Thoracic aorta (tissue), 2 donors: Measurements from ENCODE around the gene ARHGAP10. TPM values are rescaled to one million over a fixed set of nuclear protein-coding genes. Genes with fewer than 3 reads are reported as not detected.

Experiments used
- ATAC-seq: fragments of 150-250 bp; one replicate; pipeline ENCODE4 v1.8.0; 2017; ENCODE audit warnings: low read depth; ENCODE audit not compliant: insufficient number of reproducible peaks, low FRiP score
- DNase-seq: peaks from one replicate; pipeline ENCODE4 v3.0.0-alpha.2; 2020; ENCODE audit warnings: low spot score
- H3K27ac ChIP-seq, 2 donors: fragments of 200-600 bp; sonication (generic); 1 replicate in 1 of 2; 2 replicates in 1 of 2; pipeline ENCODE4 v1.5.1; 2016; ENCODE audit warnings: mild to moderate bottlenecking in 2 of 2, moderate library complexity in 2 of 2
- H3K27me3 ChIP-seq: fragments of 200-600 bp; sonication (generic); replicated peaks from 2 replicates; pipeline ENCODE4 v1.6.0; 2016; ENCODE audit warnings: mild to moderate bottlenecking; ENCODE audit not compliant: insufficient read depth
- H3K36me3 ChIP-seq: fragments of 200-600 bp; sonication (generic); one replicate; pipeline ENCODE4 v1.5.1; 2016
- H3K4me1 ChIP-seq, 2 donors: fragments of 200-600 bp; sonication (generic); 1 replicate in 1 of 2; 2 replicates in 1 of 2; pipeline versions ENCODE4 v1.5.1 to v1.6.0; 2016; ENCODE audit warnings: low read depth in 2 of 2, mild to moderate bottlenecking in 1 of 2; ENCODE audit not compliant: control insufficient read depth in 1 of 2
- H3K4me3 ChIP-seq: fragments of 200-600 bp; sonication (generic); 2 replicates; pipeline ENCODE4 v1.5.1; 2016; ENCODE audit warnings: mild to moderate bottlenecking
- H3K9me3 ChIP-seq: fragments of 200-600 bp; sonication (generic); 2 replicates; pipeline ENCODE4 v1.5.1; 2016
- total RNA-seq, 2 donors: library from RNA; depleted of rRNA; stranded (reverse); fragments of >200 nt; gene quantifications; one replicate each; pipeline versions ENCODE4 v1.1.0 to v1.2.3, GENCODE V29; 2016
- TF ChIP-seq, protein P1 (sequence below): fragments of 200-600 bp; sonication (generic); IDR thresholded peaks from one replicate; pipeline ENCODE4 v1.5.1; 2019; ENCODE audit warnings: antibody characterized with exemption

The ARHGAP10 gene
- total RNA-seq, 2 donors from 2014 or later, result 195 to 211 TPM

DNA sequence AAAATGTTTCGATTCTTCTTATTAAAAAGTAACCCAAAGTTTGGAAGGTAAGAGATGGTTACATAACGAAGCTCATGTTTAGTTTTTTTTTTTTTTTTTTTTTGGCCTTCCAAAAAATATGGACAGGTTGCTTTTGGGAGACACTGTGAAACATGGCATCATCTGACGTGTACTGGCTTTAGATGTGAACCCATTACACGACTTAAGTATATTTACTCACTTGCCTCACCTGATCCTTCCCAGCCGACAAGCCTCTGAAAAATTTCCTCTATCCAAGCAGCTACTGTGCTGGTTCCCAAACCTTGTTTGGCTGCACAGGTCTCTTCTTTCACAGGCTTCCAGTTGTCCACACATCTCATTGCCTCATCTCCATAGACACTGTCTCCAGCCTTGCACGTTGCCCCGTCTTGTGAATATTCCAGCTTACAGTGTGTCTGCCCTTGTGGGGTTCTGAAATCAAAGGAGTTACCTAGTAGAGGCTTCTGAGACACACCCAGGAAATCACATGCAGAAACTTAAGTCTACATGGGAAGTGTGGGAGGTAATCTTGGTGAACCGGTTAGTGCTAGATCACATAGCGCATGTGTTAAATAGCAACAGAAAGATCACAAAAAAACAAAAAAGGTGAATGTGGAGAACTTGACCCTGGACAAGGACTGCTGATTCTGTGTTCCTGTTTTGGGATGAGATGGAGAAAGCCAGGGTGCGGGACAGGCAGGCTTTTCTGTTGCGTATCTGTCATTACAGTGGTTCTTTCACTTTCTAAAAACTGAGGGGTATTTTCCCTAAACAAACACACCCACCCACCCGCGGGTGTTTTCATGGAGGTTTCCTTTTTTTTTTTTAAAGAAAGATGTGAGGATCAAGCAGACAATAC lies 328.6 kb downstream of the ARHGAP10 start:
- Histone ChIP-seq H3K27me3 (no peaks in the 10 kb centered on the region), H3K4me1 (peaks cover 6 to 33% of the 10 kb centered on the region in 2 donors), H3K9me3 (no peaks in the 10 kb centered on the region), H3K27ac (no peak overlapping the region), H3K36me3 (peaks cover 17% of the 10 kb centered on the region), H3K4me3 (no peak overlapping the region)
- DNase-seq, result no peak
- no peak for ATAC-seq
- TF ChIP-seq, protein P1, sequence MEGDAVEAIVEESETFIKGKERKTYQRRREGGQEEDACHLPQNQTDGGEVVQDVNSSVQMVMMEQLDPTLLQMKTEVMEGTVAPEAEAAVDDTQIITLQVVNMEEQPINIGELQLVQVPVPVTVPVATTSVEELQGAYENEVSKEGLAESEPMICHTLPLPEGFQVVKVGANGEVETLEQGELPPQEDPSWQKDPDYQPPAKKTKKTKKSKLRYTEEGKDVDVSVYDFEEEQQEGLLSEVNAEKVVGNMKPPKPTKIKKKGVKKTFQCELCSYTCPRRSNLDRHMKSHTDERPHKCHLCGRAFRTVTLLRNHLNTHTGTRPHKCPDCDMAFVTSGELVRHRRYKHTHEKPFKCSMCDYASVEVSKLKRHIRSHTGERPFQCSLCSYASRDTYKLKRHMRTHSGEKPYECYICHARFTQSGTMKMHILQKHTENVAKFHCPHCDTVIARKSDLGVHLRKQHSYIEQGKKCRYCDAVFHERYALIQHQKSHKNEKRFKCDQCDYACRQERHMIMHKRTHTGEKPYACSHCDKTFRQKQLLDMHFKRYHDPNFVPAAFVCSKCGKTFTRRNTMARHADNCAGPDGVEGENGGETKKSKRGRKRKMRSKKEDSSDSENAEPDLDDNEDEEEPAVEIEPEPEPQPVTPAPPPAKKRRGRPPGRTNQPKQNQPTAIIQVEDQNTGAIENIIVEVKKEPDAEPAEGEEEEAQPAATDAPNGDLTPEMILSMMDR, result no peak

DNA sequence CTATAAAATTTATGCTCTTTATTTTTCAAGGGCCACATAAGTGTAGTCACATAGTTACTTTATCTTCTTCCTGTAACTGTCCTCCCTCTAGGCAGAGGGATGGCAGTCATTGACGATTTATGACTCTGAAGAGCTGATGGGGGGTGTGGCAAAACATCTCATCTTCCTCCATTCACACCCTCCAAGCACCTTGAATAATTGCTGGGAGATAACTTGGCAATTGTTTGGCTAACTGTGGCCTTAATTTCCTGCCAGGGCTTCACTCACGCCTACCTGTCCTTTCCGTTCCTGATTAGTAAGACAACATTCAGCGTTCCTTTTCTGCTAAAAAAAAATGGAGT lies 329.2 kb downstream of the ARHGAP10 start:
- H3K9me3 ChIP-seq, result no peaks in the 10 kb centered on the region
- TF ChIP-seq, protein P1, result no peak
- ATAC-seq (no peak), DNase-seq (no peak)
- H3K4me1 ChIP-seq, result peaks cover 6 to 33% of the 10 kb centered on the region in 2 donors
- H3K27me3 ChIP-seq, result no peaks in the 10 kb centered on the region
- peaks cover 20% of the 10 kb centered on the region for H3K36me3 ChIP-seq
- H3K27ac ChIP-seq, result no peak overlapping the region
- H3K4me3 ChIP-seq, result no peak overlapping the region

DNA sequence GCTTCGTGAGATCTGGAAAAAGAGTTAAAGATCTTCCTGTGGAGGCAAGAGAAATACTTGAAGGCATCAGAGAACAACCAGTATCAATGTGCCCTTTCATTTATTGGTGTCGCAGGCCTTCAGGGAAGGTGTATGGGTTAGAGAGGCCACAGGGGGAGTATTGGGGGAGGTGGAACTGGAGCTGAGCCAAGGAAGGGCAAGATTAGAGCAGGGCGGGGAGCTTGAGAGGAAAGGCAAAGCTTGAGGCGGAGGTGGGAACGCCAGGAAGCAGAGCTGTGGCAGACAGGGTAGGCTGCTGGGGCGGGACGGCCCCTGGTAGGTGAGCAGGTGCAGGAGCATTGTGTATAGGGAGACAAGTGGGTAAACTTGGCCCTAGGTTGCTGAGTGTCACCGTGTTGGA lies 329.9 kb downstream of the ARHGAP10 start:
- Histone ChIP-seq H3K36me3 (peaks cover 27% of the 10 kb centered on the region), H3K27ac (no peak overlapping the region), H3K9me3 (no peaks in the 10 kb centered on the region), H3K27me3 (no peaks in the 10 kb centered on the region), H3K4me3 (no peak overlapping the region), H3K4me1 (peaks cover 6 to 29% of the 10 kb centered on the region in 2 donors)
- ATAC-seq, result no peak
- TF ChIP-seq, protein P1, result no peak
- DNase-seq, result no peak

DNA sequence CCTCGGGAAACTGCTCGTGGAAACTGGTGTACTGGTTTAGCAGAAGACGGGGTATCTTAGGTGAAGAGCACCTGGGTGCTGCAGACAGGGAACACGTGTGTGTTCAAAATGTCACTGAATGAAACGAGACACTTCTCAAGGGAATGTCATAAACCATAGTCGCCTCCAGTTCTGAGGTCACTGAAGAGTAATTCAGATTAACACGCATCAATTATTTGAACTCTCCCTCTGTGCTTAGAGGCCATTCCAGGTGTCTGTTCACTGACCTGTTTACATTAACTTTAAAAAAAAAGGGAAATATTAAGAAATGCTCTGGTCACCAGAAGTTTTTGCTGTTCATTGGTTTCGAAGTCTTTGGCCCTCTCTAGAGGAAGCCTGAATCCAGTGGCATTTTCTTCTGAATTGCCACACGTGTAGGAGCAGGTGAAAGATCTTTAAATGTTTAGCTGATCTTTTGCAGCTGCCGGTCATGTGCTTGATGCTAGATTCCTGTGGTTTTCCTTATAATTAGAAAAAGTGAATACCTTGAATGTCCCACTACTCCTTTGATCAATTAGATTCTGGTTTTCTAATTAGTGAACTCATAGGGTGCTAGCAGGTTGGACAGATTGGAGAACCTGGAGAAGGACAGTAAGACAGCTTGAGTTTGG lies 330.5 kb downstream of the ARHGAP10 start:
- no peak overlapping the region for H3K27ac ChIP-seq
- no peaks in the 10 kb centered on the region for H3K27me3 ChIP-seq
- DNase-seq, result no peak
- H3K9me3 ChIP-seq, result no peaks in the 10 kb centered on the region
- ATAC-seq, result no peak
- H3K36me3 ChIP-seq, result peaks cover 33% of the 10 kb centered on the region
- TF ChIP-seq, protein P1, result no peak
- peaks cover 6 to 25% of the 10 kb centered on the region in 2 donors for H3K4me1 ChIP-seq
- H3K4me3 ChIP-seq, result no peak overlapping the region

DNA sequence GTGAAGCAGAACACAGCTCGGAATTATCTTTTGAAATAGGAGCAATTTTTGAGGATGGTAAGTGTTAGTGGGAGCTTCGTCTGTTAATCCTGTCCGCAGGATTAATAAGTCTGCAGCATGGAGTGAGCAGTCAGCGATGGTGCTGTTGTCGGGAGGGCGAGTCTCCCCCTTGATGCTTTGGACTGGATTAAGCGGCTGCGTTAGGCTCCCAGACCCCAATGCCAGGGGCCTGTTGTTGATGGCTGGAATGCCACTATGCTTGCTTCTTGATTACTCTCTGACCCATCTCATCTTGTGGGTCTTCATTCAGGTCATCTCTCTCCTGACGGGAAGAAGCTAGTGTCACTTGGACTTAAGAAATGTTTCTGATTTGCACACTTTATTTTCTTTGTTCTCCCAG lies 332.6 kb downstream of the ARHGAP10 start:
- Histone ChIP-seq H3K4me1 (peaks cover 0 to 5% of the 10 kb centered on the region in 2 donors), H3K4me3 (no peak overlapping the region), H3K36me3 (peaks cover 35% of the 10 kb centered on the region), H3K9me3 (no peaks in the 10 kb centered on the region), H3K27ac (no peak overlapping the region), H3K27me3 (no peaks in the 10 kb centered on the region)
- no peak for DNase-seq
- ATAC-seq, result no peak
- TF ChIP-seq, protein P1, result no peak
